Stimulated activated CD4-positive, alpha-beta T cell treated with anti-CD3 and anti-CD28 coated beads, TNF-alpha, amount 100 ng/mL, for 4 hours (primary cell): ENCODE results near the gene RBM44.
"Not testable (repeated sequence)": the region's sequence is repeated elsewhere in the genome, so short reads cannot be mapped to it uniquely, and the experiment has no call there.

Source experiments
- DNase-seq, 3 experiments: peaks; one replicate each; pipeline ENCODE4 v3.0.0-alpha.2; 2020; ENCODE audit warnings: low read depth in 3 of 3

The RBM44 gene

GRCh38 chr2:237798236-237799059 is at the start of gene RBM44:
Gene RBM44 (plus strand): TSS chr2:237798779. CDS start chr2:237813610, 14,831 bp downstream.
- DNase-seq = no peak

GRCh38 chr2:237749002-237749401 is 49.6 kb upstream of the RBM44 start:
- DNase-seq = no peak

GRCh38 chr2:237749961-237750360 is 48.6 kb upstream of the RBM44 start:
- no peak for DNase-seq

GRCh38 chr2:237750441-237750840 is 48.1 kb upstream of the RBM44 start:
- not testable (repeated sequence) for DNase-seq

GRCh38 chr2:237752761-237753165 is 45.8 kb upstream of the RBM44 start:
- DNase-seq = no peak

GRCh38 chr2:237754182-237754581 is 44.4 kb upstream of the RBM44 start:
- DNase-seq = no peak

- no peak for DNase-seq
These were observed 43.8 kb upstream of the RBM44 start for GRCh38 chr2:237754626-237755248.

- DNase-seq = no peak
These were observed 41.0 kb upstream of the RBM44 start for GRCh38 chr2:237757616-237758015.

GRCh38 chr2:237758185-237758584 is 40.4 kb upstream of the RBM44 start:
- no peak for DNase-seq

- DNase-seq = no peak
These were observed 39.4 kb upstream of the RBM44 start for GRCh38 chr2:237759176-237759575.

- DNase-seq = no peak
These were observed 37.8 kb upstream of the RBM44 start for GRCh38 chr2:237760506-237761502.

GRCh38 chr2:237762291-237763182 is 36.0 kb upstream of the RBM44 start:
- not testable (repeated sequence) for DNase-seq

- DNase-seq = no peak
These were observed 34.8 kb upstream of the RBM44 start for GRCh38 chr2:237763812-237764211.

GRCh38 chr2:237765122-237765521 is 33.5 kb upstream of the RBM44 start:
- not testable (repeated sequence) for DNase-seq

GRCh38 chr2:237765875-237766274 is 32.7 kb upstream of the RBM44 start:
- DNase-seq = no peak

GRCh38 chr2:237766340-237766739 is 32.2 kb upstream of the RBM44 start:
- no peak for DNase-seq

- no peak for DNase-seq
These were observed 26.1 kb upstream of the RBM44 start for GRCh38 chr2:237772513-237772912.

- DNase-seq = no peak
These were observed 24.8 kb upstream of the RBM44 start for GRCh38 chr2:237773826-237774225.

- no peak for DNase-seq
These were observed 23.6 kb upstream of the RBM44 start for GRCh38 chr2:237774811-237775553.

- no peak for DNase-seq
These were observed 19.1 kb upstream of the RBM44 start for GRCh38 chr2:237779521-237779920.
